HPDE6-E6E7 (cell line): ENCODE data around the gene LHX4.
"Not testable (repeated sequence)": the region's sequence is repeated elsewhere in the genome, so short reads cannot be mapped to it uniquely, and the experiment has no call there.

Experiments
- DNase-seq: peaks from one replicate; pipeline ENCODE4 v3.0.0; 2011; ENCODE audit warnings: missing footprints; ENCODE audit errors: extremely low spot score

The LHX4 gene

DNA sequence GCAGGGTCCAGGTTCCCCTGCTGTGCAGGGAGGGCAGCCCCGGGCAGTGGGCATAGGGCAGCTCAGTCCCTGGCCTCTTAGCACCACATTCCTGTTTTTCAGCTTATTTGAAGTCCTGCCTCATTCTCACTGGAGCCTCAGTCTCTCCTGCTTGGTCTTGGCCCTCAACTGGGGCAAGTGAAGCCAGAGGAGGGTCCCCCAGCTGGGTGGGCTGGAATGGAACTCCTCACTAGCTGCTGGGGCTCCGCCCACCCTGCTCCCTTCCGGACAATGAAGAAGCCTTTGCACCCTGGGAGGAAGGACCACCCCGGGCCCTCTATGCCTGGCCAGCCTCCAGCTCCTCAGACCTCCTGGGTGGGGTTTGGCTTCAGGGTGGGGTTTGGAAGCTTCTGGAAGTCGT, 32.8 kb upstream of the LHX4 start:
- no peak for DNase-seq

- peak; percentile 14 for DNase-seq
Measured at GRCh38 chr1:180198196-180198595, 31.9 kb upstream of the LHX4 start.

GRCh38 chr1:180198611-180199010, 31.5 kb upstream of the LHX4 start:
- no peak for DNase-seq

GRCh38 chr1:180199018-180199417, 31.0 kb upstream of the LHX4 start:
- no peak for DNase-seq

DNA sequence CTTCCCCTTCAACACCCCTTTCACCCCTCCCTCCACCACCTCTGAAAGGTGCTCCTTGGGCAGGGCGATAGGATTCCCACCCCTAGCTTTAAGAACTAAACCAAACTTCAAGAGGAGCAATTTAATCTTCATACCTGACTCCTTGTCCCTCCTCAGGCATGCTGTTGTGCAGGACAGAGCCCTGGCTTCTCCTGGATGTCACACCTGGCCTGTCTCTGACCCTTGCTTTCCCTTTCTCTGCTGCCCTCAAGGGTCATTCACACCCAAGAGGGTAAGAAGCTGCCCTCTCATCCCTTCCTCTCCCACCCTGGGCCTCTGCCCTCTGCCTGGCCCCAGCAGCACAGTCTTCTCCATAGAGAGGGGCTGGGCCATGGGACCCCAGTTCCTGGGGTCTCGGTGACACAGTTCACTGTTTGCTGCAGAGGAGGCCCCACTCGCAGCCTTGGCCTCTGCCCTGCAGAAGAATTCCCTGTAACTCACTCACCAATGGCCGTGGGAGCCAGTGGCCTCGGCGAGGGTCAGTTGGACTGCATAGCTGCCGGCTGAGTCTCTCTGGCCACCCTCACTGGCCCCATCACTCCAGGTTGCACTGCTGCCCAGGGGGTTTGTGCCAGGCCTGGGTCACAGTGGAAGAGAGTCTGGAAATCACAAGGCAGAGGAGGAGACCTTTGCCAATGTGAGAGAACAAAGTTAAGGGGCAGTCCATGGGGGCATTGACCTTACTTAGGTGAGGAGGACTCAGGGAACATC, 28.4 kb upstream of the LHX4 start:
- no peak for DNase-seq

- not testable (repeated sequence) for DNase-seq
Measured at GRCh38 chr1:180202588-180202987, 27.5 kb upstream of the LHX4 start.

GRCh38 chr1:180204231-180204630, 25.8 kb upstream of the LHX4 start:
- DNase-seq = no peak

- DNase-seq = no peak
Measured at GRCh38 chr1:180206581-180206980, 23.5 kb upstream of the LHX4 start.

DNA sequence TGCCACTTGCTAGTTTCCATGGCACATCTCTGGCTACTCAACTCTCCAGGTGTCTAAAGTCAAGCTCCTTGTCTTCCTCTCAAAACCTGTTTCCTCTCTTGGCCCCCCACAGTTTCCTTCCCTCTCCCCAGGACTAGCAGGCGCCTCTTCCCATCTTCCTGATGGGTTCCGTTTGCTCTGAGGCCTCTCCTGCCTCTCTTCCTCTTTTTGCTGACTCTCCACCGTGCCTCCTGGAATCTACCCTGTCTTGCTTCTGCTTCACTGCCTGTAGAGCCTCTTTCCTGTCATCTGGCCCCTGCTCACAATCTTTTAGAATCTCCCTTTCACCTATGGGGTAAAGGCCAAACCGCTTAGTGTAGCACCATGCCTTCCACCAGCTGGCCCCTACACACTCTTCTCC, 21.8 kb upstream of the LHX4 start:
- no peak for DNase-seq

GRCh38 chr1:180210008-180210620, 19.9 kb upstream of the LHX4 start:
- peak; percentile 74 for DNase-seq

GRCh38 chr1:180211156-180211859, 18.8 kb upstream of the LHX4 start:
- DNase-seq = no peak

DNA sequence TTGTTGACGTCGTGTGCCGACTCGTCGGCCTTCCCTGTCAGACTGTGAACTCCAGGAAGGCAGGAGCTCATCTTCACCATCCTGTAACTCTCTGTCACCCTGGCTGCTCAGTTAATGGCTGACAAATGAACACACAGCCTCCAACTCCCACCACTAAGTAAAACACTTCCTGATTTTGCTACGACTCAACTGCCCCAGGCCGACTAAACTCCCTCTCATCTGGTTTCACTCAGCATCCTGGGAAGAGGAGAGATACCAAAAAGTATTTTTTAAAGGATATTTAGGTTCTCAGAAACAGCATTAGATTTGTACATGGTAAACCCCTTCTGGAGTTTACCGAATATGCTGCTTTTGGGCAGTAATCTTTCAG, 18.2 kb upstream of the LHX4 start:
- DNase-seq = no peak

- no peak for DNase-seq
Measured at GRCh38 chr1:180213401-180214170, 16.5 kb upstream of the LHX4 start.

DNA sequence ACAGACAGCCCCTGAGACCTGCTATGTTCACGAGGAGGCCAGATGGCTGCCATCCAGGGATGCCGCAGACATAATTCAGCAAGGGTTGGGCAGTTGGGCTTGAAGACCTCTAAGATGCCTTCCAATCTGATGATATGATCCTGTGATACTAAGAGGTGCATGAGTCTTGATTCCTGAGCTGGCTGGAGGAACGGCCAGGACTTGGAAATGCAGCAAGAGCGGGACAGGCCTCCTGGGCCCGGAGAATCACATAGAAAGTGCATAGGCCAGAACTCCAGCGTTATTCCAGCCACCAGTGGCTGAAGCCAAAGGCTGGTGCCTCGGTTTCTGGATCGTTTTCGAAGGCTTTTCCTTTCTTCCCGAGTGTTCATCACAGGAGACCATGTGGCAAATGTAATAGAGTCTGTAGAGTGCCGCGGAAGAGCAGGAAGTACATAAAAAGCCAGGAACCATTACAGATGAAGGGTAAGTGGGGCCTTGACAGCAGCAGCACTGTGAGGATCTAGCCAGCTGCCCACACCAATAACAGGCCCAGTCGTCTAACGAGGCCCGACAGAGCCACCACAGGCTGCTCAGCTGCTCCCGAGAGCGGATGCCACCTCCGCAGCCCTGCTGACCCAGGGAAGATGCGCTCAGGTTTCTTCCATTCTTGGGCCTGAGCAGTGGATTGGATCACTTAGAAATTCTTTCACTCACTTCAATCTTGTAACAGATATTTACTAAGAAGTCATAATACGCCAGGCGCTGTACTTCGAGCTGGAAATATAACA, 14.0 kb upstream of the LHX4 start:
- no peak for DNase-seq

DNA sequence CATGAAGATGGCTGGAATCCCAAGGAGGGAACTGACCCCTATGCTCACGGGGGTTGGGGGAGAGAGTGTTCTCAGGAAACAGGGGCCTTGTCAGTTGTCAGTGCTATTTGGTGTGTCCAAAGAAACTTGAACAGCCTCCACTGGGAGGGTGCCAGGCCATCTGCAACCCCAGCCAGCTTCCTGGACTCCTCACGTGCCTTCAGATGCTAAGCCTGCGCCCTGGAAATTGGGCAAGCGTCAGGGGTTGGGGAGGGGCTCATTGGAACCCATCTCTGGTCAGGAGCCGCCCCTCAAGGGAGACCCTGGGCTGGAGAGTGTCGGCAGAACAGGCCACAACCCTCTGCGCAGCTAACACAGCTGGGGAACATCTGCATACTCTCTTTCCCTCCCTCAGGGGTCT, 13.1 kb upstream of the LHX4 start:
- no peak for DNase-seq

DNA sequence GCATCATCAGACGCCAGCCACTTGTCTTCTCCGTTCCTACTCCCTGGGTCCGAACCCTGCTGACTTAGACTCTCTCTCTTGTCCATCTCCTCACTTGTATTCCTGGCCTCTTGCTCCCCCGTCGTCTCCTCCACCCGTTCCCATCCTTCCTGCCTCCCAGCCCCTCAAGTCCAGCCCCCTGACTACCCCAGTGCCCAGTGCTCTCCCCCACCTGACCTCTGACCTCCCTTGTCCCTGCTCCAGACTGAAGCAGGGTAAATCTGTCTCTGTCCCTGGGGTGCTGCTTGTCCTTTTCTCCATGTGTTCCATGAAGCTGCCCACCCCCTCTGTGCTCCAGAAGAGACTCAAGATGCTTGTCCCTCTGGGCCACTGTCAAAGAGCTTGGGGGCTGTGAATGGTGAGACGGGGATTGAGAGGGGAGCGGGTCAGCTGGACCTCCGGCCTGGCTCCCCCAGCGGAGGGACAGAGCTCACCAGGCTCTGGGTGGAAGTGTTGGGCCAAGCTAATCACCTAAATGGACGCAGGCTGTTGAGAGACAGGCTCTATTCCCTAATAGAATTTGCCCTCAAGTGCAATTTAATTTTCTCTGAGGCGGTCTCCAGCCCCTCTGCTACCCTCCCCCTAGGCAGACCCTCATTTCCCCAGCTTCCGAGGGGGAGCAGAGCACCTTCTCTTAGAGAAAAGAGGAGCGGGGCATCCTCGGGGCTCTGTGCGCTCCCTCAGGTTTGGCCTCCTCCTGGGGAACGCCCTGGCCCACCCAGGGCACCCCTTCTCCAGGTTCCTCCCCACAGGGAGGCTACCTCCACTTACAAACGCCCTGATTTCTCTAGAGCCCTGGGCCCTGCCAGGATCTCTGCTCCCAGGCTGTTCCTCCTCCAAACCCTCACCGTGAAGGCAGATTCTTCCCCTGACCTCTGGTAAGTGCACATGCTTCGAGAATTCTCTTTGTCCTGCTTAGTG, 11.0 kb upstream of the LHX4 start:
- no peak for DNase-seq

- no peak for DNase-seq
Measured at GRCh38 chr1:180219776-180220175, 10.3 kb upstream of the LHX4 start.

- DNase-seq = no peak
Measured at GRCh38 chr1:180221462-180221861, 8.6 kb upstream of the LHX4 start.

DNA sequence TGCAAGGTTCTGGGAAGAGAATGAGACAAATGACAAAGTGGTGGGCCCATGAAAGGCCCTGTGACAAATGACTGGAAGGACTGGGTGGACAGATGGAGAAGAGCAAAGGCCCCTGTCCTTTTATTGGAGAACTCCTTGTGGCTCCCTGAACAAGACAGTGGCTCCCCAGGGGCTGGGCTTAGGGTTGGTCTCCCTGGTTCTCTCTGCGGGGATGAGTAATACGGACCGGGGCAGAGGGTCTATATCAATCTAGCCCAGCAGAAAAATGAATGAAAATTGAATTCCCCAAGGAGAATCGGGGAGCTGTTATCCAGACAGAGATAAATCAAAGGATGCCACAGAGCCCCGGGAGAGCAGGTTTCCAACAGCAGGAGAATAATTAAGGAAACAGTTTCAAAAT, 5.2 kb upstream of the LHX4 start:
- DNase-seq = no peak

- DNase-seq = no peak
Measured at GRCh38 chr1:180225403-180225802, 4.7 kb upstream of the LHX4 start.
